Transverse colon (tissue), 4 donors: ENCODE measurements around the gene SULF2. TPM values are rescaled to one million over a fixed set of nuclear protein-coding genes. Genes with fewer than 3 reads are reported as not detected.

Source experiments
- DNase-seq: peaks from one replicate; pipeline ENCODE4 v3.0.0-alpha.2; 2019
- H3K27ac ChIP-seq, 4 donors: fragments of 200-600 bp; sonication (generic); 2 replicates each; pipeline ENCODE4 v1.5.1; 2016 to 2018; ENCODE audit warnings: inconsistent platforms in 4 of 4
- H3K27me3 ChIP-seq: fragments of 200-600 bp; sonication (generic); 2 replicates; pipeline ENCODE4 v1.5.1; 2017; ENCODE audit warnings: inconsistent platforms
- H3K36me3 ChIP-seq, 4 donors: fragments of 200-600 bp; sonication (generic); 2 replicates each; pipeline ENCODE4 v1.5.1; 2017 to 2019; ENCODE audit warnings: inconsistent platforms in 4 of 4
- H3K4me1 ChIP-seq, 4 donors: fragments of 200-600 bp; sonication (generic); 2 replicates each; pipeline ENCODE4 v1.5.1; 2017 to 2020; ENCODE audit warnings: inconsistent platforms in 4 of 4
- H3K4me3 ChIP-seq, 4 donors: fragments of 200-600 bp; sonication (generic); 1 replicate in 1 of 4; 2 replicates in 3 of 4; pipeline versions ENCODE4 v1.5.1 to v1.6.1; 2017 to 2019; ENCODE audit warnings: inconsistent platforms in 4 of 4
- H3K9me3 ChIP-seq, 2 donors: fragments of 200-600 bp; sonication (generic); 2 replicates each; pipeline ENCODE4 v1.5.1; 2017 to 2019; ENCODE audit warnings: inconsistent platforms in 2 of 2
- CTCF ChIP-seq, 5 experiments: fragments of 200-600 bp in 3 of 5; fragments of 450-650 bp in 2 of 5; sonication (generic) in 3 of 5; IDR thresholded peaks; 1 replicate in 2 of 5; 2 replicates in 3 of 5; pipeline ENCODE4 v1.5.1; 2016 to 2017; ENCODE audit warnings: antibody characterized with exemption in 5 of 5, inconsistent platforms in 3 of 5, mild to moderate bottlenecking in 2 of 5, moderate library complexity in 1 of 5
- EP300 ChIP-seq: sonication (generic); formaldehyde crosslinking; IDR thresholded peaks from one replicate; pipeline ENCODE4 v1.6.1; 2017; ENCODE audit warnings: antibody characterized with exemption, low read depth
- POLR2A ChIP-seq: fragments of 450-650 bp; IDR thresholded peaks from one replicate; pipeline ENCODE4 v1.6.1; 2016; ENCODE audit warnings: antibody characterized with exemption, mild to moderate bottlenecking, moderate library complexity
- POLR2AphosphoS5 ChIP-seq, 3 donors: sonication (generic); formaldehyde crosslinking; IDR thresholded peaks; one replicate each; pipeline ENCODE4 v1.6.1; 2016; ENCODE audit warnings: antibody characterized with exemption in 3 of 3
- WGBS, 2 donors: methylation state at CpG; one replicate each; pipeline ENCODE4 v1.1.5; 2018; ENCODE audit warnings: low coverage in 1 of 2; 5-methylcytosine and 5-hydroxymethylcytosine counted together
- in situ Hi-C, 4 donors: fragments of 200-750 bp; cut with MboI; loops; one replicate each; pipeline versions ENCODE4 v1.15.0 to v1.15.1; 2017; ENCODE audit warnings: low sequenced_read_pairs in 3 of 4, low pct_ligation_motif_present in 1 of 4, low pct_unique_long_range_greater_than_20kb in 1 of 4
- intact Hi-C: fragments of 100-400 bp; cut with DNase I; formaldehyde crosslinking; loops from one replicate; pipeline ENCODE4 v1.15.1; 2023; ENCODE audit warnings: low total_unique reads
- total RNA-seq, 4 donors: library from RNA; depleted of rRNA; stranded (reverse); fragments of >200 nt; gene quantifications; one replicate each; pipeline ENCODE4 v1.1.0, GENCODE V29; 2016

The SULF2 gene
- total RNA-seq, 4 donors from 2014 or later, result 103 to 257 (median 191) TPM

GRCh38 chr20:47726632-47727031, 58.6 kb downstream of the SULF2 start:
- no peak for DNase-seq
- intact Hi-C loops, result no loop called here
- in situ Hi-C loops, result no loop called here

GRCh38 chr20:47725248-47725973, 59.9 kb downstream of the SULF2 start:
- H3K4me1 ChIP-seq, result peaks cover 0 to 24% (median 4%) of the 10 kb centered on the region in 4 donors
- H3K27me3 ChIP-seq, result no peaks in the 10 kb centered on the region
- intact Hi-C loops (no loop called here), in situ Hi-C loops (no loop called here)
- no peaks in the 10 kb centered on the region for H3K36me3 ChIP-seq
- H3K27ac ChIP-seq, result no peak overlapping the region
- peak; percentile 79 for DNase-seq
- WGBS, 2 donors, result 23 to 60% methylated on average over 5 to 18 of the region's 18 CpGs
- H3K4me3 ChIP-seq, result no peak overlapping the region
- no peaks in the 10 kb centered on the region for H3K9me3 ChIP-seq
- TF ChIP-seq POLR2A (no peak), POLR2AphosphoS5 (IDR thresholded peaks at IDR 0.05) (no peak), EP300 (no peak), CTCF (IDR thresholded peaks at IDR 0.05) (peak; percentile 82 to 95 (median 88))

More at GRCh38 chr20:47726632-47727031, 58.6 kb downstream of the SULF2 start:
- TF ChIP-seq EP300, result no peak
- TF ChIP-seq POLR2AphosphoS5 (IDR thresholded peaks at IDR 0.05), result no peak
- TF ChIP-seq POLR2A, result no peak
- TF ChIP-seq CTCF (IDR thresholded peaks at IDR 0.05), result no peak
- no peaks in the 10 kb centered on the region for H3K9me3 ChIP-seq
- no peak overlapping the region for H3K4me3 ChIP-seq
- 81% methylated on average over 7 of the region's 7 CpGs; no CpG with 5 or more reads in 1 of the 2 donors for WGBS, 2 donors
- no peak overlapping the region for H3K27ac ChIP-seq
- H3K36me3 ChIP-seq, result no peaks in the 10 kb centered on the region
- no peaks in the 10 kb centered on the region for H3K27me3 ChIP-seq
- H3K4me1 ChIP-seq, result peaks cover 0 to 15% (median 0%) of the 10 kb centered on the region in 4 donors

GRCh38 chr20:47724910-47725247, 60.4 kb downstream of the SULF2 start:
- Histone ChIP-seq H3K27me3 (no peaks in the 10 kb centered on the region), H3K4me3 (no peak overlapping the region), H3K9me3 (no peaks in the 10 kb centered on the region), H3K27ac (no peak overlapping the region), H3K4me1 (peaks cover 0 to 26% (median 4%) of the 10 kb centered on the region in 4 donors), H3K36me3 (no peaks in the 10 kb centered on the region)
- in situ Hi-C loops (no loop called here), intact Hi-C loops (no loop called here)
- DNase-seq, result no peak
- 85 to 100% methylated on average over 4 to 5 of the region's 5 CpGs for WGBS, 2 donors
- TF ChIP-seq POLR2AphosphoS5 (IDR thresholded peaks at IDR 0.05) (no peak), CTCF (IDR thresholded peaks at IDR 0.05) (no peak), POLR2A (no peak), EP300 (no peak)

GRCh38 chr20:47724396-47724795, 60.9 kb downstream of the SULF2 start:
- Histone ChIP-seq H3K27me3 (no peaks in the 10 kb centered on the region), H3K4me1 (peaks cover 0 to 30% (median 6%) of the 10 kb centered on the region in 4 donors), H3K27ac (no peak overlapping the region), H3K36me3 (no peaks in the 10 kb centered on the region), H3K4me3 (no peak overlapping the region), H3K9me3 (no peaks in the 10 kb centered on the region)
- in situ Hi-C loops (no loop called here), intact Hi-C loops (no loop called here)
- TF ChIP-seq CTCF (IDR thresholded peaks at IDR 0.05), result no peak
- no peak for TF ChIP-seq EP300
- 50 to 76% methylated on average over 2 to 6 of the region's 6 CpGs for WGBS, 2 donors
- no peak for DNase-seq
